HEK293T (cell line): ENCODE results near the gene LMNTD1.

ENCODE experiments used
- ARNT ChIP-seq: fragments of 450-650 bp; IDR thresholded peaks from 2 replicates; pipeline ENCODE4 v1.6.1; 2017; ENCODE audit warnings: mild to moderate bottlenecking
- BHLHE40 ChIP-seq: fragments of 450-650 bp; IDR thresholded peaks from 2 replicates; pipeline ENCODE4 v1.6.1; 2016; ENCODE audit warnings: mild to moderate bottlenecking, moderate library complexity, borderline replicate concordance
- CTBP1 ChIP-seq: fragments of 450-650 bp; IDR thresholded peaks from 2 replicates; pipeline ENCODE4 v1.6.1; 2016; ENCODE audit warnings: borderline replicate concordance
- ELF4 ChIP-seq: fragments of 450-650 bp; IDR thresholded peaks from 2 replicates; pipeline ENCODE4 v1.6.1; 2017; ENCODE audit warnings: antibody characterized with exemption
- FOXA1 ChIP-seq: fragments of 450-650 bp; IDR thresholded peaks from 2 replicates; pipeline ENCODE4 v1.6.1; 2016; ENCODE audit warnings: mild to moderate bottlenecking
- FOXK2 ChIP-seq: fragments of 450-650 bp; IDR thresholded peaks from 2 replicates; pipeline ENCODE4 v1.6.1; 2016; ENCODE audit warnings: mild to moderate bottlenecking
- FOXM1 ChIP-seq: fragments of 450-650 bp; IDR thresholded peaks from 2 replicates; pipeline ENCODE4 v1.6.1; 2017; ENCODE audit warnings: mild to moderate bottlenecking, borderline replicate concordance
- HDGF ChIP-seq: fragments of 450-650 bp; IDR thresholded peaks from 2 replicates; pipeline ENCODE4 v1.6.1; 2017; ENCODE audit warnings: antibody characterized with exemption, borderline replicate concordance
- L3MBTL2 ChIP-seq: fragments of 450-650 bp; conservative IDR thresholded peaks from 2 replicates; pipeline ENCODE4 v1.6.1; 2016; ENCODE audit warnings: mild to moderate bottlenecking
- LEF1 ChIP-seq: fragments of 450-650 bp; IDR thresholded peaks from 2 replicates; pipeline ENCODE4 v1.6.1; 2017; ENCODE audit warnings: mild to moderate bottlenecking, borderline replicate concordance
- NFRKB ChIP-seq: fragments of 450-650 bp; IDR thresholded peaks from 2 replicates; pipeline ENCODE4 v1.6.1; 2016; ENCODE audit warnings: mild to moderate bottlenecking, moderate library complexity
- SP1 ChIP-seq: fragments of 450-650 bp; IDR thresholded peaks from 2 replicates; pipeline ENCODE4 v1.6.1; 2017
- SUZ12 ChIP-seq: fragments of 450-650 bp; IDR thresholded peaks from 2 replicates; pipeline ENCODE4 v1.6.1; 2016; ENCODE audit warnings: mild to moderate bottlenecking
- TARDBP ChIP-seq: fragments of 450-650 bp; IDR thresholded peaks from 2 replicates; pipeline ENCODE4 v1.6.1; 2016

- no peak for TF ChIP-seq CTBP1
- TF ChIP-seq FOXM1: no peak
- no peak for TF ChIP-seq FOXA1
- TF ChIP-seq ARNT: no peak
- TF ChIP-seq BHLHE40: no peak
- TF ChIP-seq FOXK2: no peak
- TF ChIP-seq NFRKB: no peak
- no peak for TF ChIP-seq SUZ12
- TF ChIP-seq SP1: no peak
- TF ChIP-seq HDGF: no peak
- TF ChIP-seq LEF1: no peak
- TF ChIP-seq ELF4: no peak
- no peak for TF ChIP-seq TARDBP
- TF ChIP-seq L3MBTL2: no peak
Measured at GRCh38 chr12:25546318-25546717, 6.8 kb downstream of the LMNTD1 start.
